Measurements from ENCODE around the gene TNFSF9. TPM values are rescaled to one million over a fixed set of nuclear protein-coding genes. Genes with fewer than 3 reads are reported as not detected.

TNFSF9 gene
- total RNA-seq, 1 donor from 2014 or later = 0.38 TPM

DNA sequence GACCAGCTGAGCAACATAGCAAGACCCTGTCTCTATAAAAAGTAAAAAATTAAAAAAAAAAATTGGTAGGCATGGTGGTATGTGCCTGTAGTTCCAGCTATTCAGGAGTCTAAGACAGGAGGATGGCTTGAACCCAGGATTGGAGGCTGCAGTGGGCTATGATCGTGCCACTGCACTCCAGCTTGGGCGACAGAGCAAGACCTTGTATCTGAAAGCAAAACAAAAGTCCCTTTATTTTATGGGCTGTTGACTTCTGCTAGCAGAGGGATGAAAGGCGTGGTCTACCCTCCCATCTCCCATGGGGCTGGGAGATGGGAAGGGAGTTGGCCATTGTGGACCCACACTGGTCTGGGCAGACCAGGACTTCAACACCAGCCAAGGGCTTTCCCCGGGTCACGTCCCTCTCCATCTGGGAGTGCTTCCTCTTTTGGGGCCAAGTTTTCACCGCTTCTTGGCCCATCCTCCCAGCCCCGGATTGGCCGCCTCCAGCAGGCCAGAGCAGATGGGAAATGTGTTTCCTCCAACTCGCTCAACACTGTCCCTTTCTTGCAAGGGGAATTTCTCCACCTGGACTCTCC, 2.2 kb upstream of the TNFSF9 start:
- DNase-seq = peak; percentile 74
- H3K27ac ChIP-seq (replicated peaks) = peak overlapping the region; percentile 39
- no peaks in the 10 kb centered on the region for H3K9me3 ChIP-seq (replicated peaks)
- H3K27me3 ChIP-seq (ENCODE audit: low read depth) = peaks cover 12% of the 10 kb centered on the region
- H3K4me1 ChIP-seq = peaks cover 55% of the 10 kb centered on the region
- no peak overlapping the region for H3K4me3 ChIP-seq
- TF ChIP-seq, protein P1, sequence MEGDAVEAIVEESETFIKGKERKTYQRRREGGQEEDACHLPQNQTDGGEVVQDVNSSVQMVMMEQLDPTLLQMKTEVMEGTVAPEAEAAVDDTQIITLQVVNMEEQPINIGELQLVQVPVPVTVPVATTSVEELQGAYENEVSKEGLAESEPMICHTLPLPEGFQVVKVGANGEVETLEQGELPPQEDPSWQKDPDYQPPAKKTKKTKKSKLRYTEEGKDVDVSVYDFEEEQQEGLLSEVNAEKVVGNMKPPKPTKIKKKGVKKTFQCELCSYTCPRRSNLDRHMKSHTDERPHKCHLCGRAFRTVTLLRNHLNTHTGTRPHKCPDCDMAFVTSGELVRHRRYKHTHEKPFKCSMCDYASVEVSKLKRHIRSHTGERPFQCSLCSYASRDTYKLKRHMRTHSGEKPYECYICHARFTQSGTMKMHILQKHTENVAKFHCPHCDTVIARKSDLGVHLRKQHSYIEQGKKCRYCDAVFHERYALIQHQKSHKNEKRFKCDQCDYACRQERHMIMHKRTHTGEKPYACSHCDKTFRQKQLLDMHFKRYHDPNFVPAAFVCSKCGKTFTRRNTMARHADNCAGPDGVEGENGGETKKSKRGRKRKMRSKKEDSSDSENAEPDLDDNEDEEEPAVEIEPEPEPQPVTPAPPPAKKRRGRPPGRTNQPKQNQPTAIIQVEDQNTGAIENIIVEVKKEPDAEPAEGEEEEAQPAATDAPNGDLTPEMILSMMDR (IDR thresholded peaks at IDR 0.05; ENCODE audit: borderline replicate concordance) = no peak
- intact Hi-C loops (cut with micrococcal nuclease) = no loop called here
- no peaks in the 10 kb centered on the region for H3K36me3 ChIP-seq

DNA sequence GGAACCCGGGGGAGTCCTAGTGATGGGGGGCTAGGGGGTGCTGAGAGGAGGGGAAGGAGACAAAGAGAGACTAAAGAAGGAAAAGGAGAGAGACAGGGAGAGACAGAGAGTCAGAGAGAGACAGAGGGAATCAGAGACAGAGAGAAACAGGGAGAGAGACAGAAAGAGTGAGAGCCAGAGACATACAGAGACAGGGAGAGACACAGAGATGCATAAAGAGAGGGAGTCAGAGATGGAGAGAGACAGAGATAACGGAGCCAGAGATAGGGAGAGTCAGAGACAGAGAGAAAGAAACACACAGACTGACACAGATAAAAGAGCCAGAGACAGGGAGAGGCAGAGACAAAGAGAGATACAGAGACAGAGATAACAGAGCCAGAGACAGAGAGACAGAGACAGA, 1.5 kb upstream of the TNFSF9 start:
- H3K36me3 ChIP-seq = no peaks in the 10 kb centered on the region
- H3K4me1 ChIP-seq = peaks cover 49% of the 10 kb centered on the region
- H3K9me3 ChIP-seq (replicated peaks) = no peaks in the 10 kb centered on the region
- intact Hi-C loops (cut with micrococcal nuclease) = no loop called here
- TF ChIP-seq, protein P1 (IDR thresholded peaks at IDR 0.05; ENCODE audit: borderline replicate concordance) = no peak
- H3K27me3 ChIP-seq (ENCODE audit: low read depth) = peaks cover 12% of the 10 kb centered on the region
- DNase-seq = no peak
- no peak overlapping the region for H3K4me3 ChIP-seq
- peak overlapping the region; percentile 39 for H3K27ac ChIP-seq (replicated peaks)

GRCh38 chr19:6529937-6530385, 865 bp upstream of the TNFSF9 start:
- peaks cover 43% of the 10 kb centered on the region for H3K4me1 ChIP-seq
- no peaks in the 10 kb centered on the region for H3K9me3 ChIP-seq (replicated peaks)
- TF ChIP-seq, protein P1 (IDR thresholded peaks at IDR 0.05; ENCODE audit: borderline replicate concordance) = no peak
- H3K27me3 ChIP-seq (ENCODE audit: low read depth) = peaks cover 12% of the 10 kb centered on the region
- no peak for DNase-seq
- peak overlapping the region; percentile 81 for H3K27ac ChIP-seq (replicated peaks)
- peak overlapping the region; percentile 70 for H3K4me3 ChIP-seq
- intact Hi-C loops (cut with micrococcal nuclease) = no loop called here
- H3K36me3 ChIP-seq = peaks cover 6% of the 10 kb centered on the region

GRCh38 chr19:6531163-6531955, 533 bp downstream of the TNFSF9 start:
- intact Hi-C loops (cut with micrococcal nuclease) = no loop called here
- TF ChIP-seq, protein P1 (IDR thresholded peaks at IDR 0.05; ENCODE audit: borderline replicate concordance) = no peak
- H3K36me3 ChIP-seq = peaks cover 8% of the 10 kb centered on the region
- no peaks in the 10 kb centered on the region for H3K9me3 ChIP-seq (replicated peaks)
- no peak for DNase-seq
- peaks cover 39% of the 10 kb centered on the region for H3K4me1 ChIP-seq
- peak overlapping the region; percentile 81 for H3K27ac ChIP-seq (replicated peaks)
- peak overlapping the region; percentile 70 for H3K4me3 ChIP-seq
- peaks cover 12% of the 10 kb centered on the region for H3K27me3 ChIP-seq (ENCODE audit: low read depth)

DNA sequence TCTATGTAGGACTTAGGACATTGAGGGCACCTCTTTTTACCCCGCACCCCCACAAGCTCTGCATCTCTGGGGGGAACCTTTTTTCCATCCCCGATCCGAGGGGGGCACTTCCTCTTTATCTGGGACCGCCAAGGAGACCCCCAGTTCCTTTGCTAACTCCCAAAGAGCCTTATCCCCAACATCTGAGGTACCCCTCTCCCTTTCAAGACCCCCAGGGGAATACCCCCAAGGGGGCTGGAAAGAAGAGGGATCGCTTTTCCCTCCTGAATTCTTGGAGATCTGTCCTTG, 1.1 kb downstream of the TNFSF9 start:
- Histone ChIP-seq H3K27ac (replicated peaks) (no peak overlapping the region), H3K27me3 (ENCODE audit: low read depth) (peaks cover 12% of the 10 kb centered on the region), H3K4me3 (peak overlapping the region; percentile 70), H3K9me3 (replicated peaks) (no peaks in the 10 kb centered on the region), H3K4me1 (peaks cover 39% of the 10 kb centered on the region), H3K36me3 (peaks cover 8% of the 10 kb centered on the region)
- DNase-seq = no peak
- intact Hi-C loops (cut with micrococcal nuclease) = no loop called here
- TF ChIP-seq, protein P1 (IDR thresholded peaks at IDR 0.05; ENCODE audit: borderline replicate concordance) = no peak

Measured in left ventricle myocardium inferior (tissue), 1 donor.